ENCODE results near the gene LPCAT3.
A peak's percentile ranks its signal among the peaks of the same experiment; 100 is the strongest.

The LPCAT3 gene

GRCh38 chr12:6928022-6928702 is 90.1 kb downstream of the LPCAT3 start:
- Histone ChIP-seq H3K4me1 (ENCODE audit: insufficient read depth, low read length) (peaks cover 21% of the 10 kb centered on the region), H3K36me3 (ENCODE audit: insufficient read depth, low read length) (peaks cover 4% of the 10 kb centered on the region), H3K9ac (ENCODE audit: low read depth, low read length) (peak overlapping the region; percentile 81), H3K9me3 (ENCODE audit: control insufficient read depth, insufficient read depth, low read length) (no peaks in the 10 kb centered on the region)

- Histone ChIP-seq H3K9ac (ENCODE audit: low read depth, low read length) (peak within 1 kb of the TSS; percentile 81), H3K4me1 (ENCODE audit: insufficient read depth, low read length) (peaks cover 21% of the 10 kb centered on the region), H3K36me3 (ENCODE audit: insufficient read depth, low read length) (peaks cover 4% of the 10 kb centered on the region), H3K9me3 (ENCODE audit: control insufficient read depth, insufficient read depth, low read length) (no peaks in the 10 kb centered on the region)
Observed at GRCh38 chr12:6927379-6928021, 90.8 kb downstream of the LPCAT3 start, which contains the start of gene ATN1. TSS of gene ATN1 (plus strand) at chr12:6927959. CDS start at chr12:6934002, 6,043 bp downstream.
